Fibroblast of skin of scalp (primary cell): ENCODE measurements around the gene AP1S3.
"Not testable (repeated sequence)": the region's sequence is repeated elsewhere in the genome, so short reads cannot be mapped to it uniquely, and the experiment has no call there.

Experiments used
- DNase-seq: peaks from one replicate; pipeline ENCODE4 v3.0.0-alpha.2; 2013

The AP1S3 gene

GRCh38 chr2:223853425-223853837 lies 16.0 kb upstream of the AP1S3 start:
- no peak for DNase-seq

DNA sequence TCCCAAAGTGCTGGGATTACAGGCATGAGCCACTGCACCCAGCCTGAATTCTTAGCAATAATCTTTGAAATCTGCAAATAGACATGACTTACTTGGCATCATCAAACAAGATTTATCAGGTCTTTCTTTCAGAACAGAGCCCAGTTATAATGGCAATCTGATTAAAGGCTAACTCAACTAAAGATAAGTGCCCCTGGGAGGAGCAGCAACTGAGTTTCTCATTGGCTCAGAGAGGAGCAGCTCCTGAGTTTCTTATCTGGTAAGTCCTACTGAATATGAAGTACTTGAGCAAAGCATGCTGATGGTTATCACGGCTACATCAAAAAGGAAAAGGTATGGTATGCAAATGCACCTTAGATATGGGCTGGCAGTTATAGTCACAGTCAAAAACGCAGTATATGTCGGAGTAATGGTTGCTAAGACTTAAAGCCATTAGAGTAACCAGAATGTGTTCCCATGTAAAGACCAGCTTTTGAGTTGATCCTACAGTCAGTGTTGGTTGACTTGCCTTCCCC lies 15.0 kb upstream of the AP1S3 start:
- DNase-seq: no peak

GRCh38 chr2:223847410-223847809 lies 10.0 kb upstream of the AP1S3 start:
- no peak for DNase-seq

- peak; percentile 88 for DNase-seq
These were observed 9.1 kb upstream of the AP1S3 start for GRCh38 chr2:223846515-223846914.

GRCh38 chr2:223841436-223842190 lies 4.2 kb upstream of the AP1S3 start:
- no peak for DNase-seq

DNA sequence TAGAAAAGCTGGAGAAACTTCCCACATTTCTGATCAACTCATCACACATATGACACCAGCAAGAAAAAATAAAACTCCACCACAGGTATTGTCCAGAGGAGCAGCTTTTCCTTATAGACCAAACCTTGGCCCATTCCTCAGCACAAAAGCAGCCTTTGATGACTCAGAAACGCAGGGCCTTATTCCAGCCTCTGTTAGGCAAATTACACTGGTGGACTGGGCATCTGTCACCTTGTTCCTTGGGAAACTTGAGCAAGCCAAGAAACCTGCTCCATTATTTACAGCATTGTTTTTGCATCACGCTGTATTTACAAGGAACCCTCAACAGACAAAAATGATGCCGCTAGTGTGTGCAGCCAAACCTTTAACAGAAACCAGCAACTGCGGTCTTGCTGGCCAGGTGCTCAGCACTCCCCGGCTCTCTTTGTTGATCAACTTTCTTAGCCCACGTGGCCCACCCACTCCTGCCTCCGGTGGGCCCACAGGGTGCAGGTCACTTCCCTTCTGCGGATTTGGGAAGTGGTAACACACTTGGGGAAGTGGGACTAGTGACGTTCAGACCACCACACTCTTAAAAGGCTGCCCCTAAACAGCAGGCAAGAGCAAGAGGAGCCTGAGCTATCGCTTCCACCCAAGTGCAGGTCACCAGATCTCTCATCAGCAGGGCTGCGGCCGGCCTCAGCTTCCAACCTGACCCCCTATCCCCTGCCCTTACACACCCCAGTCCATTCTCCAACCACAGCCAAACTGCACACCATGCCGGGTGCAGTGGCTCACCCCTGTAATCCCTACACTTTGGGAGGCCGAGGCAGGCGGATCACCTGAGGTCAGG lies 1.5 kb downstream of the AP1S3 start:
- DNase-seq: no peak

DNA sequence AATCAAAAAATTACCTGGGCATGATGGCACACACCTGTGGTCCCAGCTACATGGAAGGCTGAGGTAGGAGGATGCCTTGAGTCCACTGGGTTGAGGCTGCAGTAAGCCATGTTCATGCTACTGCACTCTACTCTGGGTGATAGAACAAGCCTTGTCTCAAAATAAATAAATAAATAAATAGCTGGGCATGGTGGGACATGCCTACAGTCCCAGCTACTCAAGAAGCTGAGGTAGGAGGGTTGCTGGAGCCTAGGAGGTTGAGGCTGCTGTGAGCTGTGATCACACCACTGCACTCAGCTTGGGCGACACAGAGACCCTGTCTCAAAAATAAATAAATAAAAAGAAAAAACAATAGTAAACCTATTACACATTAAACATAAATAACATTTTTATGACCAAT lies 3.0 kb downstream of the AP1S3 start:
- DNase-seq: no peak

GRCh38 chr2:223832241-223832903 lies 5.0 kb downstream of the AP1S3 start:
- no peak for DNase-seq

- DNase-seq: no peak
These were observed 8.3 kb downstream of the AP1S3 start for GRCh38 chr2:223829128-223829527.

DNA sequence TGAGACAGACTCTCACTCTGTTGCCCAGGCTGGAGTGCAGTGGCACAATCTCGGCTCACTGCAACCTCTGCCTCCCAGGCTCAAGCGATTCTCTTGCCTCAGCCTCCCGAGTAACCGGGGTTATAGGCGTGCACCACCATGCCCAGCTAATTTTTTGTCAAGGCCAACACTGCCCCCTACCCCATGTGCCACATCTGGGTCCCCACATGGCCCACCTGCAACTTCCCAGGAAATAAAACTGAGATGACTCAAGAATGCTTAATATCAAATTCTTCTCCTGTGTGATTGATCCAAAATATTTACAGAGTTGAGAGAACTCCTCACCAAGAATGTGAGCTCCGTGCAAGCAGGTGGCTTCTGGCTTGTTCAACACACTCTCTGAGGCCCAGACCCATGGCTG lies 9.1 kb downstream of the AP1S3 start:
- DNase-seq: no peak

GRCh38 chr2:223826995-223827394 lies 10.4 kb downstream of the AP1S3 start:
- DNase-seq: no peak

DNA sequence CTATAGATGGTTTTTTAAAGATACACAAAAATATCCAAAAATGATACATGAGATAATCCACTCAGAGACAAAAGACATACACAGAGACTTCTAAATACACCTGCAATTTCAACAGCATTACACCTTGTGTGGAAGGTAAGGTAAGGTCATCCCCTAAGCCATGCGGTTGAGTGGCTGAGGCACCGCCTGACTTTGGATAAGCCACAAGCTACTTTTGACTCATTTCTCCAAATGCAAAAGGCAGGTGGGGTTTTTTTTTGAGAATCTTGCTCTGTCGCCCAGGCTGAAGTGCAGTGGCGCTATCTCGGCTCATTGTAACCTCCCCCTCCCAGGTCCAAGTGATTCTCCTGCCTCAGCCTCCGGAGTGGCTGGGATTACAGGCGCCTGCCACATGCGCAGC lies 13.1 kb downstream of the AP1S3 start:
- no peak for DNase-seq

DNA sequence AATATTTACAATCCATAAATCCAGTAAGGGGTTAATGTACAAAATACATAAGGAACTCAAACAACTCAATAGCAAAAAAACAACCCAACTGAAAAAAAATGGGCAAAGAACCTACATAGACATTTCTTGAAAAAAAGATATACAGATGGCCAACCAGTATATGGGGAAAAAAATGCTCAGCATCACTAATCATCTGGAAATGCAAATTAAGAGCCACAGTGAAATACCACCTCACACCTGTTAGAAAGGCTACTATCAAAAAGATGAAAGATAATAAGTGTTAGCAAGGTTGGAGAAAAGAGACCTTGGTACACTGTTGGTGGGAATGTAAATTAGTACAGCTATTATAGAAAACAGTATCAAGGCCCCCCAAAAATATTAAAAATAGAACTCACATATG lies 14.6 kb downstream of the AP1S3 start:
- no peak for DNase-seq

GRCh38 chr2:223820549-223820948 lies 16.8 kb downstream of the AP1S3 start:
- DNase-seq: no peak

DNA sequence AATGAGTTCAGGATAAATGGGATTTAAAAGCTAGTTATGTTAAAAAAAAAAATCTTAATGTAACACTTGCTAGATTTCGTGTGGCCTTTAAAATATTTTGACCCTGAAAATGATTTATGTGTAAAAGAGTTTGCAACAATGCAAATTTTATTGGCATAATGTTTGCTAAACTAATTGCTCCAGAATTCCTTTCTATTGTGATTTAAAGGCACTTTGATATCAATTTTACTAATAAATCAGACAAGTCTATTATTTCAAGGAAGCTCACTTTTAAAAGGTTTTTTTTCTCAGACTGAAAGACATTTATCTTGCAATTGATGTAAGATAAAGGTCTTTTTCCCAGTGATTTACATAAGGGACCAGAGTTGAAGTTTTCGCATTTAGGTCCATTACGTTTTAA lies 17.5 kb downstream of the AP1S3 start:
- no peak for DNase-seq

- no peak for DNase-seq
These were observed 21.4 kb downstream of the AP1S3 start for GRCh38 chr2:223815884-223816570.

DNA sequence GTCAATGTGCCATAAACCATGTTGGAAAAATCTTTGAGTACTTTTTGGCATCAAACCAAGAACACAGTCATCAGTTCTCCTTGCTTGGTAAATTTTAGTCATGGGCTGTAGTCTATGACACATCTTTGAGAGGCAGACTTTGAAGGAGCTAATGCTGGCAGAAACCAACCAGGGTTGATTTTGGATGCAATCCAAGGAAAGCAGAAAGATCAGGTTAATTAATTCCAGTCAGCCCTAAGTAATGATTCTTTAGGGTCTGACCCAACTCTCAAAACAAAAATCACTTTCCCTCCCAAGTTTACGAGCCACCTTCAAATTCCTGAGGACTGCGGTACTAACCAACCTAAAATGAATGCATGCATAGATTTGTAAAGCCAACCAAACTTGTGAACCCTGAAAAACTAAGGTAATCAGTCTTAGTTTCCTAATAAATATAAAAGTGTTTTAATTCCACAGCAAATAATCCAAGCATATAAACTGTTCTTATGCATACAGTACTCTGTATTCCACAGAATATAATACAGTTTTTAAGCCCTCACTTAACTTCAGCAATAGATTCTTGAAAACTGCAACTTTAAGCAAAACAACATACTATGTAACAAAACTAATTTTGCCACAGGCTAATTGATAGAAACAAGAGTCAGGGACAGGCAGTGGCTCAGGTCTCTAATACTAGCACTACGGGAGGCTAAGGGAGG lies 22.0 kb downstream of the AP1S3 start:
- peak; percentile 81 for DNase-seq

DNA sequence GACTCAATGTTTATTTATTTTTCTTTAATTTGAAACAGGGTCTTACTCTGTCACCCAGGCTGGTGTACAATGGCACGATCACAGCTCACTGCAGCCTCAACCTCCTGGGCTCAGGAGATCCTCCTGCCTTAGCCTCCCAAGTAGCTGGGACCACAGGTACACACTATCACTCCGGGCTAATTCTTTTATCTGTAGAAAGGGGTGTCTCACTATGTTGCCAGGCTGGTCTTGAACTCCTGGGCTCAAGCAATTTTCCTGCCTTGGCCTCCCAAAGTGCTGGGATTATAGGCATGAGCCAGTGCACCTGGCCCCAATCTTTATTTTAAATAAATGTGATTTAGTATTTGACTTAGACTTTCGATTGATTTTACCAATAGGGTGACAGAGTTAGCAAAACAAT lies 22.6 kb downstream of the AP1S3 start:
- not testable (repeated sequence) for DNase-seq

DNA sequence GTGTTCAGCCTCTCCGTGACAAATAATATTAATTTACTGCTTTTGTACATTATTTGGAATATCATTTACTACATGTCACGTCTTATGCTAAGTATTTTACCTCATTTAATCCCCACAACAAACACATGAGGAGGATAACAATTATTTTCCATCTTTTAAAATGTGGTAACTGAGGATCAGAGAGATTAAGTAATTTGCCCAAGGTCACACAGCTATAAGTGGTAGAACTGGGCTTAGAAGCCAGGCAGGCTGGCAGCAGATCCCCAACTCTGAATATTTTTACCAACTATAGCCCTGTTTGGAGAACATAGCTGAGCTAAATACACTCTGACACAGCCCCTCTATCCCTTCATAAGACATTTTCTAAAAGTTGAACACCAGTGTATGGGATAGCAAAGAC lies 24.1 kb downstream of the AP1S3 start:
- DNase-seq: no peak

- DNase-seq: peak; percentile 68
These were observed 25.6 kb downstream of the AP1S3 start for GRCh38 chr2:223811757-223812156.

GRCh38 chr2:223805008-223805407 lies 32.4 kb downstream of the AP1S3 start:
- no peak for DNase-seq

DNA sequence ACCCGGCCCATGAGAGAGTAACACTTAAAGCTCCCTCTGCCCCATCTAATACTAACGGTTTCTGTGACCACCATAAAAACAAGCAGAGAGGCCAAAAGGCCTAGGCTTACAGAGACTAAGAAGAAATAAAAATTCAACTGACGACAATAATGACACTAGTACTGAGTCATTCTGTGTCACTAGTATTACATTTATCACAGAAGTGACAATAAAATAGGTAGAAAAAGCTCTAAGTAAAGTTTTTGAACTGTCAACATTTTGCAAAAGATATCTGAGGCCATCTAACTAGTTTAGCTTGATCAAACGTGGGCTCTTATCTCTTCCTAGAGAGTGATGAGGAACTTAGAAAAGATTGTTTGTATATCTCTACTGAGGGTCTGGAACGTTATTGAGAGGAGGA lies 35.6 kb downstream of the AP1S3 start:
- DNase-seq: no peak
